ENCODE measurements around the gene SPAG16. TPM values are rescaled to one million over a fixed set of nuclear protein-coding genes. Genes with fewer than 3 reads are reported as not detected.

Gene SPAG16

GRCh38 chr2:214450118-214450894 is 1166.0 kb downstream of the SPAG16 start:
- Histone ChIP-seq H3K27me3 (ENCODE audit: insufficient read depth, poor library complexity, severe bottlenecking) (no peaks in the 10 kb centered on the region), H3K4me3 (replicated peaks; ENCODE audit: insufficient read depth, low read length) (no peak overlapping the region), H3K27ac (replicated peaks) (no peak overlapping the region)
- DNase-seq (ENCODE audit: low read depth in 1 of 2, low spot score in 1 of 2), result no peak
- TF ChIP-seq CTCF (IDR thresholded peaks at IDR 0.05; ENCODE audit: insufficient read depth, low read length) (no peak), REST (IDR thresholded peaks at IDR 0.05; ENCODE audit: insufficient replicate concordance, low read depth) (no peak), POLR2AphosphoS5 (IDR thresholded peaks at IDR 0.05; ENCODE audit: low read depth) (no peak), GABPA (IDR thresholded peaks at IDR 0.05; ENCODE audit: low read depth) (no peak), SPI1 (IDR thresholded peaks at IDR 0.05; ENCODE audit: borderline replicate concordance, low read depth) (no peak)

GRCh38 chr2:214451516-214452275 is 1167.4 kb downstream of the SPAG16 start:
- TF ChIP-seq REST (IDR thresholded peaks at IDR 0.05; ENCODE audit: insufficient replicate concordance, low read depth) (no peak), POLR2AphosphoS5 (IDR thresholded peaks at IDR 0.05; ENCODE audit: low read depth) (no peak), SPI1 (IDR thresholded peaks at IDR 0.05; ENCODE audit: borderline replicate concordance, low read depth) (no peak), GABPA (IDR thresholded peaks at IDR 0.05; ENCODE audit: low read depth) (no peak), CTCF (IDR thresholded peaks at IDR 0.05; ENCODE audit: insufficient read depth, low read length) (no peak)
- H3K27me3 ChIP-seq (ENCODE audit: insufficient read depth, poor library complexity, severe bottlenecking), result no peaks in the 10 kb centered on the region
- no peak overlapping the region for H3K27ac ChIP-seq (replicated peaks)

More at GRCh38 chr2:214451516-214452275, 1167.4 kb downstream of the SPAG16 start:
- DNase-seq (ENCODE audit: low read depth in 1 of 2, low spot score in 1 of 2), result no peak
- no peak overlapping the region for H3K4me3 ChIP-seq (replicated peaks; ENCODE audit: insufficient read depth, low read length)

Small RNAs within 50 kb of the gene (microRNA-seq; reads per million reads assigned to microRNA genes)
- gene MIR4438, result not detected

All from HL-60 (cell line).